Chondrocyte (in vitro differentiated cells): ENCODE results near the gene HEATR1. TPM values are rescaled to one million over a fixed set of nuclear protein-coding genes. Genes with fewer than 3 reads are reported as not detected.
"Not testable (repeated sequence)": the region's sequence is repeated elsewhere in the genome, so short reads cannot be mapped to it uniquely, and the experiment has no call there.

Experiments
- DNase-seq: peaks from one replicate; pipeline ENCODE4 v3.0.0; 2021; ENCODE audit warnings: mixed read lengths, low spot score
- H3K27ac Mint-ChIP-seq: one replicate; pipeline ENCODE4 v1.8.0; 2021; ENCODE audit warnings: mild to moderate bottlenecking, moderate library complexity, mixed read lengths; ENCODE audit not compliant: unreplicated experiment
- H3K27me3 Mint-ChIP-seq: 2 replicates; pipeline ENCODE4 v1.8.0; 2021; ENCODE audit warnings: low read depth, mixed read lengths
- H3K36me3 Mint-ChIP-seq: 2 replicates; pipeline ENCODE4 v1.8.0; 2021; ENCODE audit warnings: low read depth, mixed read lengths
- H3K4me1 Mint-ChIP-seq: 2 replicates; pipeline ENCODE4 v1.8.0; 2021; ENCODE audit warnings: low read depth, mild to moderate bottlenecking, mixed read lengths
- H3K4me3 Mint-ChIP-seq: one replicate; pipeline ENCODE4 v1.8.0; 2021; ENCODE audit warnings: mild to moderate bottlenecking, moderate library complexity, mixed read lengths; ENCODE audit not compliant: unreplicated experiment
- H3K9me3 Mint-ChIP-seq: 2 replicates; pipeline ENCODE4 v1.8.0; 2021; ENCODE audit warnings: low read depth, mixed read lengths
- total RNA-seq: library from RNA; stranded (reverse); gene quantifications from 3 replicates; pipeline ENCODE4 v1.2.1, GENCODE V29; 2021
- TF ChIP-seq, protein P1 (sequence below): fragments of 200-600 bp; sonication (generic); IDR thresholded peaks from 2 replicates; pipeline ENCODE4 v1.5.0; 2021; ENCODE audit warnings: antibody characterized with exemption, mild to moderate bottlenecking, moderate library complexity

Gene HEATR1
- total RNA-seq, 1 donor from 2014 or later = 23.2 TPM

GRCh38 chr1:236507022-236507700 lies 97.2 kb downstream of the HEATR1 start:
- no peak for DNase-seq
- TF ChIP-seq, protein P1, sequence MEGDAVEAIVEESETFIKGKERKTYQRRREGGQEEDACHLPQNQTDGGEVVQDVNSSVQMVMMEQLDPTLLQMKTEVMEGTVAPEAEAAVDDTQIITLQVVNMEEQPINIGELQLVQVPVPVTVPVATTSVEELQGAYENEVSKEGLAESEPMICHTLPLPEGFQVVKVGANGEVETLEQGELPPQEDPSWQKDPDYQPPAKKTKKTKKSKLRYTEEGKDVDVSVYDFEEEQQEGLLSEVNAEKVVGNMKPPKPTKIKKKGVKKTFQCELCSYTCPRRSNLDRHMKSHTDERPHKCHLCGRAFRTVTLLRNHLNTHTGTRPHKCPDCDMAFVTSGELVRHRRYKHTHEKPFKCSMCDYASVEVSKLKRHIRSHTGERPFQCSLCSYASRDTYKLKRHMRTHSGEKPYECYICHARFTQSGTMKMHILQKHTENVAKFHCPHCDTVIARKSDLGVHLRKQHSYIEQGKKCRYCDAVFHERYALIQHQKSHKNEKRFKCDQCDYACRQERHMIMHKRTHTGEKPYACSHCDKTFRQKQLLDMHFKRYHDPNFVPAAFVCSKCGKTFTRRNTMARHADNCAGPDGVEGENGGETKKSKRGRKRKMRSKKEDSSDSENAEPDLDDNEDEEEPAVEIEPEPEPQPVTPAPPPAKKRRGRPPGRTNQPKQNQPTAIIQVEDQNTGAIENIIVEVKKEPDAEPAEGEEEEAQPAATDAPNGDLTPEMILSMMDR = no peak
- H3K9me3 Mint-ChIP-seq = no peaks in the 10 kb centered on the region
- H3K27ac Mint-ChIP-seq = peak overlapping the region; percentile 19
- H3K36me3 Mint-ChIP-seq = no peaks in the 10 kb centered on the region
- no peaks in the 10 kb centered on the region for H3K27me3 Mint-ChIP-seq
- H3K4me3 Mint-ChIP-seq = no peak overlapping the region
- peaks cover 35% of the 10 kb centered on the region for H3K4me1 Mint-ChIP-seq

DNA sequence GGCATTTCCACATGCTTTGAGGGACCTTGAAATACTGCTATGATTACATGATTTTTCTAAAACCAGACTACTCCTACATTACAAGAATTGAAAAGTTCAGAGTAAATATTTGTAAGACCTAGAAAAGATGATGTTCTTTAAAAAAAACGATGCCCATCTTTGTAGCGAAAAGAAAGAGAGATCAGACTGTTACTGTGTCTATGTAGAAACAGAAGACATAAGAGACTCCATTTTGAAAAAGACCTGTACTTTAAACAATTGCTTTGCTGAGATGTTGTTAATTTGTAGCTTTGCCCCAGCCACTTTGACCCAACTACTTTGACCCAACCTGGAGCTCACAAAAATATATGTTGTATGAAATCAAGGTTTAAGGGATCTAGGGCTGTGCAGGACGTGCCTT lies 100.0 kb downstream of the HEATR1 start:
- H3K27me3 Mint-ChIP-seq, H3K36me3 Mint-ChIP-seq, H3K4me3 Mint-ChIP-seq, DNase-seq, H3K9me3 Mint-ChIP-seq: not testable (repeated sequence)
- peak overlapping the region; percentile 18 for H3K27ac Mint-ChIP-seq
- H3K4me1 Mint-ChIP-seq = peaks cover 35% of the 10 kb centered on the region

GRCh38 chr1:236502972-236503639 lies 101.2 kb downstream of the HEATR1 start:
- H3K27me3 Mint-ChIP-seq = no peaks in the 10 kb centered on the region
- no peak for DNase-seq
- H3K27ac Mint-ChIP-seq = peak overlapping the region; percentile 84
- no peaks in the 10 kb centered on the region for H3K36me3 Mint-ChIP-seq
- H3K4me1 Mint-ChIP-seq = peaks cover 28% of the 10 kb centered on the region
- H3K4me3 Mint-ChIP-seq = peak overlapping the region; percentile 62
- H3K9me3 Mint-ChIP-seq = no peaks in the 10 kb centered on the region
- TF ChIP-seq, protein P1 = peak; percentile 15

- peaks cover 25% of the 10 kb centered on the region for H3K4me1 Mint-ChIP-seq
- no peaks in the 10 kb centered on the region for H3K36me3 Mint-ChIP-seq
- TF ChIP-seq, protein P1 = no peak
- peak overlapping the region; percentile 62 for H3K4me3 Mint-ChIP-seq
- no peaks in the 10 kb centered on the region for H3K27me3 Mint-ChIP-seq
- H3K9me3 Mint-ChIP-seq = no peaks in the 10 kb centered on the region
- DNase-seq = no peak
- H3K27ac Mint-ChIP-seq = peak overlapping the region; percentile 84
Measured at GRCh38 chr1:236502579-236502971, 101.7 kb downstream of the HEATR1 start.

- Mint-ChIP-seq H3K4me1 (peaks cover 14% of the 10 kb centered on the region), H3K36me3 (no peaks in the 10 kb centered on the region), H3K27ac (no peak overlapping the region), H3K9me3 (no peaks in the 10 kb centered on the region), H3K27me3 (no peaks in the 10 kb centered on the region), H3K4me3 (no peak overlapping the region)
- DNase-seq = no peak
- TF ChIP-seq, protein P1 = no peak
Measured at GRCh38 chr1:236501093-236501492, 103.2 kb downstream of the HEATR1 start.

Other genes starting within 250 kb of the HEATR1 start
- gene EDARADD, start 210.2 kb downstream of the HEATR1 start, total RNA-seq = 0.18 to 0.40 TPM in 2 of 3 replicates, not detected in the other
- 24.9 to 37.8 TPM (median 36.5 TPM) in 3 replicates for gene LGALS8, start 80.5 kb downstream of the HEATR1 start, total RNA-seq
- 0.28 to 0.47 TPM in 2 of 3 replicates, not detected in the other for gene ACTN2, start 82.0 kb upstream of the HEATR1 start, total RNA-seq
- 36.8 to 45.5 TPM (median 39.1 TPM) in 3 replicates for gene MTR, start 190.8 kb upstream of the HEATR1 start, total RNA-seq